Sigmoid colon (tissue), 4 donors: Measurements from ENCODE around the gene IL6ST.
"Not testable (repeated sequence)": the region's sequence is repeated elsewhere in the genome, so short reads cannot be mapped to it uniquely, and the experiment has no call there.

Experiments used
- EP300 ChIP-seq, 4 donors: sonication (generic); formaldehyde crosslinking; IDR thresholded peaks; one replicate each; pipeline ENCODE4 v1.6.1; 2017; ENCODE audit warnings: antibody characterized with exemption in 4 of 4
- POLR2A ChIP-seq, 2 donors: fragments of 450-650 bp; IDR thresholded peaks; one replicate each; pipeline ENCODE4 v1.6.1; 2016; ENCODE audit warnings: antibody characterized with exemption in 2 of 2, mild to moderate bottlenecking in 2 of 2, moderate library complexity in 2 of 2
- POLR2AphosphoS5 ChIP-seq, 4 donors: sonication (generic); formaldehyde crosslinking; IDR thresholded peaks; one replicate each; pipeline ENCODE4 v1.6.1; 2017; ENCODE audit warnings: antibody characterized with exemption in 4 of 4
- TF ChIP-seq, protein P1 (sequence below), 4 experiments: fragments of 450-650 bp in 3 of 4; fragments of 200-600 bp in 1 of 4; IDR thresholded peaks; one replicate each; pipeline ENCODE4 v1.5.1; 2016 to 2019; ENCODE audit warnings: antibody characterized with exemption in 4 of 4, mild to moderate bottlenecking in 3 of 4, moderate library complexity in 2 of 4

DNA sequence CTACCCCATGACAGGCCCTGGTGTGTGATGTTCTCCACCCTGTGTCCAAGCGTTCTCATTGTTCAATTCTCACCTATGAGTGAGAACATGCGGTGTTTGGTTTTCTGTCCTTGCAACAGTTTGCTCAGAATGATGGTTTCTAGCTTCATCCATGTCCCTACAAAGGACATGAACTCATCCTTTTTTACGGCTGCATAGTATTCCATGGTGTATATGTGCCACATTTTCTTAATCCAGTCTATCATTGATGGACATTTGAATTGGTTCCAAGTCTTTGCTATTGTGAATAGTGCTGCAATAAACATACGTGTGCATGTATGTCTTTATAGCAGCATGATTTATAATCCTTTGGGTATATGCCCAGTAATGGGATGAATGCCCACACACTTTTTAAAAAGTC is 3.9 kb downstream of the IL6ST start:
- TF ChIP-seq, protein P1, sequence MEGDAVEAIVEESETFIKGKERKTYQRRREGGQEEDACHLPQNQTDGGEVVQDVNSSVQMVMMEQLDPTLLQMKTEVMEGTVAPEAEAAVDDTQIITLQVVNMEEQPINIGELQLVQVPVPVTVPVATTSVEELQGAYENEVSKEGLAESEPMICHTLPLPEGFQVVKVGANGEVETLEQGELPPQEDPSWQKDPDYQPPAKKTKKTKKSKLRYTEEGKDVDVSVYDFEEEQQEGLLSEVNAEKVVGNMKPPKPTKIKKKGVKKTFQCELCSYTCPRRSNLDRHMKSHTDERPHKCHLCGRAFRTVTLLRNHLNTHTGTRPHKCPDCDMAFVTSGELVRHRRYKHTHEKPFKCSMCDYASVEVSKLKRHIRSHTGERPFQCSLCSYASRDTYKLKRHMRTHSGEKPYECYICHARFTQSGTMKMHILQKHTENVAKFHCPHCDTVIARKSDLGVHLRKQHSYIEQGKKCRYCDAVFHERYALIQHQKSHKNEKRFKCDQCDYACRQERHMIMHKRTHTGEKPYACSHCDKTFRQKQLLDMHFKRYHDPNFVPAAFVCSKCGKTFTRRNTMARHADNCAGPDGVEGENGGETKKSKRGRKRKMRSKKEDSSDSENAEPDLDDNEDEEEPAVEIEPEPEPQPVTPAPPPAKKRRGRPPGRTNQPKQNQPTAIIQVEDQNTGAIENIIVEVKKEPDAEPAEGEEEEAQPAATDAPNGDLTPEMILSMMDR (IDR thresholded peaks at IDR 0.05), result not testable (repeated sequence)
- TF ChIP-seq POLR2AphosphoS5, POLR2A, EP300 (IDR thresholded peaks at IDR 0.05): not testable (repeated sequence)
